ENCODE data around the gene HES6.

HES6 gene, protein sequence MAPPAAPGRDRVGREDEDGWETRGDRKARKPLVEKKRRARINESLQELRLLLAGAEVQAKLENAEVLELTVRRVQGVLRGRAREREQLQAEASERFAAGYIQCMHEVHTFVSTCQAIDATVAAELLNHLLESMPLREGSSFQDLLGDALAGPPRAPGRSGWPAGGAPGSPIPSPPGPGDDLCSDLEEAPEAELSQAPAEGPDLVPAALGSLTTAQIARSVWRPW

DNA sequence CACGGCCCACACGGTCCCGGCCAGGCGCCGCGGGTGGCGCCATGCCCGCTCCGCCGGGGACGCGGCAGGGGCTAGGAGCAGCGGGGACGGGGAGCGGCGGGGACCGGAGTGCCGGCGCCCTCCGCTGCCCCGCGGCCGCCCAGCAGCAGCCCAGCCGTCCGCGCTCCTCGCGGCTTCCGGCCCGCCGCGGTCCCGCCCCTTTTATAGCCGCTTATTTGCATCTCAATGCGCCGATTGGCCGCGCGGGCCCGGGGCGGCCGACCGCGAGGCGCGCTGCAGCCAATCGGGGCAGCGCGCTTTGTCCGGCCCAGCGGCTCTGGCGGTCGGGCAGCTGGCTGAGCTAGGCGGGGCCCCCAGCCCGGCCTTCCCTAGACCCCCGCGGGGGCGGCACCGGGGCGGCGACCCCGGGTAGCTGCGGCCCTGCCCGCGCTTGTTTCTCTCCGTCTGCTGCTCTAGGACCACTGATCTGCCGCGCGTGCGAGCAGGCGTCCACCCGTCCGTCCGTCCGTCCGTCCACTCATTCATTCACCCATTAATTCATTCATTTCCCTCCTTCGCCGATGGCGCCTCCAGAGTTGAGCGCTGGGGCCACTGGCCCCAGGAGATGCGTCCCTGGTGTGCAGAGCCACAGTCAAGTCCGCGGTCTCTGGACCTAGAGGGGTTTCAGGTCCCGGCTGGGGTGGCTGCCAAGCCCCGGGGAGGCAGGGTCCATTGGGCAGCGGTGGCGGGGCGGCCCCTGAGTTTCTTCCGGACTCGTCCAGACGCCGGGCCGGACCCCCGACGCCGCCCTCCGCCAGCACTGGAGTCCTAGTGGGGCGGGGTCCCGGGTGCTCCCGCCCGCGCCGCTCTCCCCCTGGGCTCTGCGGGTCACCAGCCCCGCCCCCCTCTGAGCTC lies at the start of gene HES6:
Gene HES6, minus strand, starts transcription at position 176 of the 894 bp plus-strand sequence. Its CDS starts 133 bp downstream, at position 43.
- peak; percentile 95 for DNase-seq (ENCODE audit: low read depth, low spot score)

DNA sequence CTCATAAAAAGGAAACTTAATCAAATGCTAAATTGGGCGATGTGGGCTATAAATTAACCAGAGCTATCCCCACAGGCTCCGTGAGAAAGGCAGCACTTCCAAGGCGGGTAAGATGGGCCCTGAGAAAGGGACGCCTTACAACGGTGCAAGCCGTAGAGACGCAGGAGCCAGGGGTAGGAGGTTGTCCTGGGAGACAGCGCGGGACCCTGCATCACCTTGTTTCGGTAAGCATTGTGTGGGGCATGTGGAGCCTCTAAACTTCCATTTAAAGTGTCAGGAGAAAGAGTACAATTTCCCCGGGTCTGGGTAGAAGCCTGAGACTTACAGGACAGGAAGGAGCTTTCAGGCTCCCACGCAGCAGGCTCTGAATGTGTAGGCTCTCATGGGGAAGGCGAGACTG lies 49.7 kb upstream of the HES6 start:
- DNase-seq (ENCODE audit: low read depth, low spot score): no peak

DNA sequence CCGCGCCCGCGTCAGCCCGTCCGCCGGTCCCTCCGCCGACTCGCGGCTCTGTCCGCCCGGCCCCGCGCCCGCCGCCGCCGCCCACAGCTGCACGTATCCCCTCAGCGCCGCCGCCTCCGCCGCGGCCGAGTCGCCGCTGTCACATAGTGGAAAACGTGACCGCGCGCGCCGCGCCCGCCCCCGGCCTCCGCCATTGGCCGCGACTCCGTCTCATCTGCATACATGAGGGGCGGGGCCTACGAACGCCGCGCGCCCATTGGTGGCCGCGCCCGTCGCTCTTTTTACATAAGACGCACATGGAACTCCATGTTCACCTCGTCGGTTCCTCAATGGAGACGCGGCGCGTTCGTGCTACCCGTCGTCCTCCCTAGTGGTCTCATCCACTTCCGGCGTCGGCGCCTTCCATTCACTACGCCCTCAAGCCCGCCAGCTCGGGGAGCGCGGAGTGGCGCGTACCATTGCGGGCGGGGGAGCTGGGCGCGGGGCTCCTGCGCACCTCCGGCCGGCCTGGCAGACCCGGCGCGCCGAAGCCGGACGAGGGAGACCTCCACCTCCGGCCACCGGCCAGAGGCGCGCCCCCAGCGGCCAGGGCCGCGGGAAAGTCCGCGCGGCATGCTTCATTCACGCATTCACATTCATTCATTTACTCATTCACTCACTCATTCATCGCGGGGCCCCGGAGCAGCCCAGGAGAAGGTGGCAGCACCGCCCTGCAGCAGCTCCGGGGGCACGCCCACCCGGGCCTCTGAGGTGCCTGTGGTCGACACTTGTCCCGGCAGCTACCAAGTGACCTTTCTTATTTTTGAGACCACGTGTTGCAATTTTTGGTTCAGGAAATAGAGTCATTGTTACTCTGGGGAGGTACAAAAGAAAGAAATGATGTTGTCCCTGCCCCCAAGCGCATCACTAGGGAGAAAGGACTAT lies 49.1 kb upstream of the HES6 start:
- peak; percentile 100 for DNase-seq (ENCODE audit: low read depth, low spot score)

DNA sequence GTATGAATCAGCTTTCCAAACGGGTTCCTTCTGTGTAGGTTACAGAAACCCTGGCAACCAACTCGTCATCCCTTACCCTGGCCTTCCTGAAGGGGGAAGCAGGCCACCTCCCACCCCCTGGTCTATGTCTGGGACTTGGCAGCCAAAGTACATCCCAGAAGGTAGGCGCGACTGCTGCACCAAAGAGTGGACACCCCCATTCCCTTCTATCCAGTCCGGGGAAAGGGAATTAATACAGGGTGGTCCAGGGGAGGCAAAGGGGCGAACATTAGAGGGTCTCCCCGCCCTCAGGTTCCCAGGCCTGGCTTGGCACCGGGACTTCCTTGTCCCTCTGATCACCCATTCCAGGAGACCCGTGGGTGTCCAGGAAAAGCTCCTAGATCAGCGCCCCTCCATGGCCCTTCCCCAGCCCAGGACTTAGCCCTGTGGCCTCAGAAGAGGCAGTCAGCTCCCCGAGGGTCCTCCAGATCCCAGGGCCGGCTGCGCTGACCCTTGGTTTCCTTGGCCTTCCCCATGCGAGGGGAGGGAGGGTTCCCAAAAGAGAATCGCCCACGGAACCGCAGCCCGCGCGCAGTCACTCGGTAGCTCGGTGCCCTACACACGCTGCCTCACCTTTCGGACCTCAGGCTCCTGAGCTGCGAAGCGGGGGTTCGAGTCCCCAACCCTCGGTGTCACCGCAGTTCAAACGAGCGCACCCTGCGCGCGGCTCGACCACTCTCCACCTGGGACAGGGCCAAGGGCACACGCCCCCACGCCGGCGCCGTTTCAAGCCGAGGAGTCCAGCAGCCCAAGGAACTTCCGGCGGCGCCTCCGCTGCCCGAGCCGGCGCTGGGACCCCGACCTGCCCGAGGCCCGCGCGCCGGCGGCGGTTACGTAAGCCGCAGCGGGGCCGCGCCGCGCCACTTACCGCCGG lies 48.2 kb upstream of the HES6 start, which contains the start of gene PER2:
Gene PER2, minus strand, starts transcription at position 874 of the 913 bp plus-strand sequence. CDS start 10,674 bp downstream, outside the sequence.
- DNase-seq (ENCODE audit: low read depth, low spot score): peak; percentile 75

DNA sequence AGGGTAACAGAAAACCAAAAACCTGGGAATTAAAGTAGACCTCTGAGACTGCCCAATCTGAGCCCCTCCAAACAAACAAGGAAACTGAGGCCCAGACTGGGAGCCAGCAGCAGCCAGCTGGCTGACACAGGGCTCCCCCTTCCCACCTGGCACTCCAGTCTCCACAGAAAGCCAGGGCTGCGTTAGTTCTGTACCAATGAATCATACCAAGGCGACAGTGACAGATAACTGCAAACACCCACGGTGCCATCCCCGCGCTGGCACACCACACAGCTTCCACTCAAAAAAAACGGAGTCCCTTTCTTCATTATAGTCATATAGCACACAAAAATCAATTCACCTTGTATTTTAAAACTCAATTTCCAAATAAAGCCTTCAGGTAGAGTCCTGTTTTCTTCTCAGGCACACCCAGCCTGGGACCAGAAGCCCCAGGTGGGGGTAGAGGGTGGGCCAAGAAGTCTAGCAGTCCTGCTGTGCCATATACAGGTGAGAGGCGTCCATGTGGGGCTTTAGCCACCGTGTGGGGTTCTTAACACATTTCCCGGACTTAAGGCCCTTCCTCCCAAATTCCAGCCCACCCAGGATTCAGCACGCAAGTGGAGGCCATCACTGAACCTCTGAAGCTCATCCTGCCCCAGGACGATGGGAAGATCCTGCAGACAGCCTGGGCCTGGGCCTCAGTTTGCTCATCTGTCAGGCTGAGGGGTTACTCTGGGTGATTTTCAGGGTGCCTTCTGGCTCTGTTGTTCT lies 47.3 kb upstream of the HES6 start:
- DNase-seq (ENCODE audit: low read depth, low spot score): no peak

DNA sequence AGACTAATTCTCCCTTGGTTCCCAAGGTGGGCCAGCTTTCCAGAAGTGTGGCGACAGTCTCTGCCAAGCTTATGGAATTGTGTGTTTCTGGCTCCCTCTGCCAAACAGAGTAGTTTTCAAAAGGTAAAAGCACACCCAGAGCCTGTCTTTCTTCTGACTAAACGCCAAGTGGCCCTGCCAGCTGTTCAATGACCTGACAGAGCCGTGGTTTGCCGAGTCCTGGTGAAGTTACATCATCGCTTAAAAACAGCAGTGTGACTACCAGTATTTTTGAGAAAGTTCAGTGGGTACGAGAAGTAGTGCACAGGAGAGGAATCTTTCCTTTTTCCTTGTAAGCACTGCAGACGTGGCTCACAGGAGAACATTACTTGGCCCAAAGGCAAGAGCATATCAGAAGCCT lies 46.7 kb upstream of the HES6 start:
- no peak for DNase-seq (ENCODE audit: low read depth, low spot score)

DNA sequence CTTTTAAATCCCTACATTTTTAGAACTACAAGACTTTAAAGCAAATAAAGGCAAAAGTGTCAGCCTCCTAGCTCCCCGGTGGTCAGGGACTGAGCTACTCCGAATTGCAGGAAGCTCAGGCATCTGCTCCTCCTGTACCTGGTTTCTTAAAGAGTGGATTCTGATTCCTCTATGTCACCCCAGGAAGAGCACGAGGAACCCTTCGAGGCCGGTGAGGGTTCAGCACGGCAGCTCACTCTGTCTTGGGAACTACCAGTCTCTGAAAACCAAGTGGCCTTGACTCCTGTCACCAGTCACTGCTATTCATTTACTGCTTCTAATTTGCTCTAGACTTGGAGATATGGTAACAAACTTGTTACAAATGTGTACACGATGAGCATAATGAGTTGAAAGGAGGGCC lies 46.3 kb upstream of the HES6 start:
- DNase-seq (ENCODE audit: low read depth, low spot score): no peak

DNA sequence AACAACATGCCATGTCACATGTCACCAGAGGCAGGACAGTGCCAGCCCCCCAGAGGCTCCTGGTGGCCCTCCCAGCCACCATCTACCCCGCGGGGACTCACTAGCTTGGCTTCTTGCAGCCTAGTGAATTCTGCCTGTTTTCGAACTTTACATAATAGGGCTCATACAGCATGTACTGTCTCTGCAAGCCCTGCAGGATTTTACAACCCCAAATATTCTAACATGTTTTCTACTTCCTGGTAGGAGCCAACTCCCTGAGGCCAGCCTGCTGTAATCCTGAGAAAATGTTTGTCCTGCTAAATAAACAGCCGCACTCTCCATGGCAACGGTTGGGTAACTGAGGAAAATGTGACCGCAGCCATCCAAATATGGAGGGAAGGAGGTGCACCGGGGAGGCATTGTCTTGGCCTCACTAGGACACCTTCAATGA lies 45.8 kb upstream of the HES6 start:
- peak; percentile 88 for DNase-seq (ENCODE audit: low read depth, low spot score)

DNA sequence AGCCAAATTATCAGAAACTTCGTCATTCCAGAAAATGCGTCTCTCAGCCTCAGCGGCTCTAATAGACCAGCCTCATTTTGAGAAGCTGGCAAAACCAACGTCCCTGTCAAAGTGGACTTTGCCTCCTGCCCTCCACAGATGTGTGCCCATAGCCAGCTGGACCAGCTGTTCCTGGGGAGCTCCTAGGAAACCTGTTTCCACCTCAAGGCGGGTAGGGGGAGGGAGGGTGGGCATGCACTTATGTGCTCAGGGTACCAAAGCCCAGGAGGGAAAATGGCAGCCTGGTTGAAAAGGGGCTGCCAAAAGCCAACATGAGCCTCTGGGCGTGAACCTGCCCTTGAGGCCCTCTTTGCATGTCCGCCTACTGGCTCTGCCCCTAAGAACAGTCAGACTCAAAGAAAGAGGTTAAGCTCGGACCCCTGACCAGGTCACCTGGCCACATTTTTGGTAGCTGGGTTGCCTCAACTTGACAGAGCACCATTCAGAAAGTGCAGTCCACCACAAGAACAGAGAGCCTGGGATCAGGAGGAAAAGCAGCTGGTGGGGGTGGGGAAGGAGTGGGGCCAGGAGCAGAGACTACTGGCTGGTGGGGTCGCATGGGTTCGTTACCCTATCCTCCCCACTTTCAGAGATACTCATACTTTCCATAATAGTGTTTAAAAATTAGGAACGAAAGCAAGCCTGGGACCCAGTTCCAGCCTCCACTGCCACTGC lies 45.1 kb upstream of the HES6 start:
- DNase-seq (ENCODE audit: low read depth, low spot score): peak; percentile 44

DNA sequence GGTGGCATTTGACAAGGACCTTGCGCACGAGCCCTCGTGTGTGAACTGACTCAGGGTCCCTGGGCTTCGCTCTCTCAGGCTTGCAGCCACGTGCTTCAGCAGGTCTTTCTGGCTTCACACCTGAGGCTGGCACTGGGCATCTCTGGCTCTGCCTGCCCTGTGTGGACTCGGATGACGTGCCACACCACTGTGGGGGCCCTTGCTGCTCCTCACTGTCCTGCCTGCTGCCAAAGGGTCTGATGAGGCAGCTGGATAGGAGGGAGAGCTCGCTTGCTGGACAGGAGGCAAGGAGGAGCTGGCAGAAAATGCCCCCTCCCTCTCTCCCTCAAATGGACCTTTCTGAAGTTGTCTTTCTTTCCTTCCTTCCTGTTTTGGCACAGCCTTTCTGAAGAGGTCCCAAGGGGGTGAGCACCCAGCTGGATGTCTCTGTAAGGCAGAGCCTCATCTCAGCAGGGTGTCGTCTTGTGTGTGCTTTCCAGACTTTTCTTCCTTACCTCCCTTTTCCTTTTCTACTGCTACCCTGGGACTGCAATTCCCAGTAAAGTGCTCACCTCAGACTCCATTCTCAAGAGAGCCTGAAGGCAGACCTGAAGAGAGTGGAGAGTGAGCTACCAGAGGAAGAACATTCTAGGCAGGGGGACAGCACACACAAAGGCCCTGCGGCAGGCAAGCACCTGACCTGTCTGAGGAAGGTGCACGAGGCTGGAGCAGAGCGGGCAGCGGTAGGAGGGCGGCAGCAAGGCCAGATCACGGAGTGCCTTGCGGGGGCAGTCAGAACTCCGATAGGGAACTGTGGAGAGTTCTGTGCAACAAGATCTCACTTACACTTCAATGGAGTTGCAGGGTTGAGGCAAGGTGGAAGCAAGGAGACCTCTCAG lies 43.3 kb upstream of the HES6 start:
- no peak for DNase-seq (ENCODE audit: low read depth, low spot score)

DNA sequence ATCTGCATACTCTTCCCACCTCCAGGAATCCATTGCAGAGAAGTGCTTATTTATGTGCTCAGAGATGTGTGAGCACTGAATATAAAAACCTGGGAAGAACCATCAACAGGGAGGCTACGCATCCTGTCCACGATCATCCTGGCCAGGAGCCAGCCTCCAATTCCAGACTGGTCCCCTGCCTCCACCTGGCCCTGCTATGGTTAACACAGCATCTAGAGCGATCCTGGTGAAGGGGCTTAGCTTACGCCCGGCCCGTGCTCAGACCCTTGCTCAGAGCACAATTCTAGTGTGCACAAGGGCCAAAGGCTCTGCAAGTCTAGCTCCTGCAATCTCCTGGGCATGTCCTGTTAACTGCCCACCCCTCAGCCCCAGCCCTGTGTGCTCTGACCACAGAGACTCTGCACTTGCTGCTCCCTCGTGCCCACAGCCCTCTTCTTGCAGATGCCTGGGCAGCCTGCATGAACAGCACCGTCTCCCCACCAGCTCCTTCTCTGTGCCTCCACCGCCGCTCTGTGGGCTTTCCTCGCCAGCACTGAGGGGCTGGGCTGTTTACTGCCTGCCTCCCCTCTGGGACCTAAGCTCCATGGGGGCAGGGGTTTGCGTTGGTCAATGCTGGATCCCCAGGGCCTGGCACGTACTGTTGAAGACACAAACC lies 42.1 kb upstream of the HES6 start:
- DNase-seq (ENCODE audit: low read depth, low spot score): no peak

DNA sequence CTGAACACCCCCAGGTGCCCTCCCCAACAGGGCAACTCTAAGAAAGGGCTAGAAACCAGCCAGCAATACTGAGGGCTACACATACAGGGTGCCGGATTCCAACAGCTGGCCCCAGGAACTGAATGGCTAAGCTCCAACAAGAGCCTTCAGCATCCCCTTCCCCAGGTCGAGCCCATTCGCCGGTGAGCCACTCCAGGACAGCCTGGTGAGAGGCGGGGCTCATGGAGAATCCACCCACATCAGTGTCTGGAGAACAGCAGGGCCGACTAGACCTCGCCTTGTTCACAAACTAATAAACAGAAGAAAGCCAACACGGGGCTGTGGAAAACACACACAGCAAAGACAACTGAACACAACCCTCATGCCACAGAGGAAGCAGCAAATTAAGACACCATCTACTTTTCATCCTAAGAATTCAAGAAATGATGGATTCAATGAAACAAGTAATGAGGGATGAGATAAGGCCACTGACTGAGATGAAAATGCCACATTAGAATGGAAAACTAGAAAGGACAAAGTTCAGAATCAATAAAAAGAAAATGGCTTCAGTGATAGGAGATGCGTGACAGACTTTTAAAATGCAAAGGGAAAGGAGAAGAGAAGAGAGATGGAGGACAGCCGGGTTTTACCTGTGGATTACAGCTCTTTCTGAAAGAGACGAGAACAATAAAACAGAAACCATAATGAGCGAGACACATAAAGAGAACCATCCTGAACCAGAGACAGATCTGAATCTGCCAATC lies 40.4 kb upstream of the HES6 start:
- no peak for DNase-seq (ENCODE audit: low read depth, low spot score)

DNA sequence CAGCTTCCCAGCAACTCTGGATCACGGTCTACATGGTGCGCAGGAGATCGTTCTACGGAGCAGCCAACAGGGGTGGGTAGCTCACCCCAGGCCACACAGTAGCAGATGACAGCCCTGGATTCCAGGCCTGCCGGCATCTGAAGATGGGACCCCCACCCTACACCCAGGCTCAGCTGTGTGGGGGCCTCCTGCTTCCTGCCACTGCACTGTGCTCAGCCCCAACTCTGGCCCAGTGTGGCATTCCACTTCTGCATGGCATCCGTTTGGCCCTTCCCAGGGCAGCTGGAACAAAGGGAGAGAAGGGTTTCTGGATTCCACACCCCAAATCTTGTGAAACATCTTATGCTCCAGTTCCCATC lies 39.5 kb upstream of the HES6 start:
- DNase-seq (ENCODE audit: low read depth, low spot score): no peak

DNA sequence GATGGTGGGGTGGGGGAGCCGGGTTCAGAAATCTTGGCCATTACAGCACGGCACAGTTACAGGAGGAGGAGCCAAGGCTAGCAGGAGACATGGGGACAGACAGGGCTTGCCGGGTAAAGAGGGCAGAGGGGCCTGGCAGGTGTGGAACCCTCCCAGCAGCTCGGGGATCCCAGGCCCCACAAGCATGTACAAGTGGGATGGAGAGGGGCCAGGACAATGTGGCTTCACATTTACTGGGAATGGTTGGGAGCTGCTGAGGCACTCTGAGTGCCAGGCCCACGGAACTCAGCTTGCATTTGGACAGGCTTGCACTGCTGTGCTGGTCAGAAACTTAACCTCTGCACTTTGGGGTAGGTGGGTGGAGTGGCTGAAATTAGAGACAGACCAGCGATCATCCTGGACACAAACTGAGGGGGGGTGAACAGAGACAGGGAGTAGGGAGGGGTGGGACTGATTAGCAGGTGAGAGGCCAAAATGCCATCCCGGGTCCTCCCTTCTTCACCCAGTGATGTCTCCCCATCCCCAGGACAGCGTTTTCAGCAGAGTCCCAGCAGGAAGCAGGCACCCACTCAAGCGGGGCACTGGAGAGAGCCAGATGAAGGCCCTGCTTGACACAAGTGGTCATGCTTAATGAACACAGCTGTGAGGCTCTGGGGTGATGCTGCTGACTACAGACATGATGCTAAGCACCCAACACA lies 38.9 kb upstream of the HES6 start:
- no peak for DNase-seq (ENCODE audit: low read depth, low spot score)

DNA sequence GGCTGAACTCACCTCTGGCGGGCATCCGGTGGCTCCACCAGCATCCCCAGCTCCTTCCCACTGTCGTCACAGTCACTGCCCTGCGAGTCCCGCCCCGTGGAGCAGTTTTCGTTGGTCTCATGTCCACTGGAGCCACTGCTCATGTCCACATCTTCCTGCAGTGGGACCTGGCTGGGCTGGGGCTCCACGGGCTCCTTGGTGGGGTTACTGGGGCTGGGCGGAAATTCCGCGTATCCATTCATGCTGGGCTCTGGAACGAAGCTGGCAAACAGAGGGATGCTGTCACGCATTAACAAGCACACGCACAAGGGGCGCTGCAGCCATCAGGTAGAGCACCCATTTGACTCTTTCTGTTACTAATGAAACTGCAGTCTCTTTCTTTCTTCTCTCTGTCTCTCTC lies 37.9 kb upstream of the HES6 start:
- peak; percentile 48 for DNase-seq (ENCODE audit: low read depth, low spot score)

DNA sequence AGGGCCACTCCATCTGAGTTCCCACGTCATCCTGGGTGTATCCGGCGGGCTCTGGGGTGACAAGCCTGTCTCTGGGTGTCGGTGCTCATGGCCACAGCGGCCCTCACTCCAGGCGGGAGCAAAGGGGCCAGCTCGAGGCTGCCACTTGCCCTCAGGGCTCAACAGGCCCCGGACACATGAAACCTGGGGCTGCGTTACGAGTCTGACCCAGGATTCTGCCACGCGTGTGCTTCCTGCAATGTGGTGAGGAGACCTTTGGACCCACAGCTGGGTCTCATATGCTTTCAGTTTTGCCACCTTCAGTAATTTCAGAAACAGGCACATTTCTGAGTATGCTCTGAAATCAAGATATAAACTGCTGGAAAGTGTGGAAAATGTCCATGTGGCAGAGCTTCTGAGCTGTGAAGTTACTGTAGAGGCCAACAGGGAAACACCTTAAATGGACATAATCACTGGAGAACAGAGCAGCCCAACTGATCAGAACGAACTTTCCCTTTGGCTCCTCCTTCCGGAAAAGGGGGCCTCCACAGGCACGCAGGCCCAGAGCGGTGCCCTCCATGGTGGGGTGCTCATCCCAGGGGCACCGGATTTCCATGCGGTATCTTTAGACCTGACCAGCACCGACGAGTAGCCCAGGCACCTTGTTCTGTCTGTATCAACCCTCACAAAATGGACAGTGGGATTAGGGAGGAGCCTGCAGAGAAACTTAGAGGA lies 34.5 kb upstream of the HES6 start:
- no peak for DNase-seq (ENCODE audit: low read depth, low spot score)
